Vagina (tissue), 2 donors: ENCODE results near the gene ISOC1. TPM values are rescaled to one million over a fixed set of nuclear protein-coding genes. Genes with fewer than 3 reads are reported as not detected.

Experiments
- DNase-seq, 2 donors: peaks; one replicate each; pipeline ENCODE4 v3.0.0-alpha.2; 2017; ENCODE audit errors: extremely low spot score in 2 of 2
- H3K27ac ChIP-seq: fragments of 200-600 bp; sonication (generic); one replicate; pipeline ENCODE4 v1.5.1; 2019
- H3K27me3 ChIP-seq: fragments of 200-600 bp; sonication (generic); one replicate; pipeline ENCODE4 v1.5.1; 2019
- H3K36me3 ChIP-seq, 2 donors: fragments of 200-600 bp; sonication (generic); one replicate each; pipeline ENCODE4 v1.5.1; 2017 to 2019
- H3K4me1 ChIP-seq: fragments of 200-600 bp; sonication (generic); one replicate; pipeline ENCODE4 v1.5.1; 2019
- H3K4me3 ChIP-seq, 2 donors: fragments of 200-600 bp; sonication (generic); 1 replicate in 1 of 2; 2 replicates in 1 of 2; pipeline ENCODE4 v1.5.1; 2016 to 2019
- H3K9me3 ChIP-seq: fragments of 200-600 bp; sonication (generic); one replicate; pipeline ENCODE4 v1.5.1; 2019
- POLR2A ChIP-seq, 2 donors: fragments of 450-650 bp; IDR thresholded peaks; one replicate each; pipeline ENCODE4 v1.6.1; 2017; ENCODE audit warnings: antibody characterized with exemption in 2 of 2, mild to moderate bottlenecking in 2 of 2, moderate library complexity in 2 of 2
- POLR2AphosphoS5 ChIP-seq, 2 donors: sonication (generic); formaldehyde crosslinking; IDR thresholded peaks; one replicate each; pipeline ENCODE4 v1.9.0; 2017; ENCODE audit warnings: antibody characterized with exemption in 2 of 2, mild to moderate bottlenecking in 2 of 2, low read depth in 1 of 2; ENCODE audit not compliant: insufficient read depth in 1 of 2
- intact Hi-C: fragments of 100-400 bp; cut with DNase I; formaldehyde crosslinking; loops from one replicate; pipeline ENCODE4 v1.15.1; 2023
- total RNA-seq: library from RNA; depleted of rRNA; stranded (reverse); fragments of >200 nt; gene quantifications from one replicate; pipeline ENCODE4 v1.2.3, GENCODE V29; 2016
- TF ChIP-seq, protein P1 (sequence below), 3 experiments: fragments of 450-650 bp in 2 of 3; fragments of 200-600 bp in 1 of 3; sonication (generic) in 1 of 3; IDR thresholded peaks; one replicate each; pipeline ENCODE4 v1.5.1; 2017 to 2019; ENCODE audit warnings: antibody characterized with exemption in 3 of 3, mild to moderate bottlenecking in 2 of 3, moderate library complexity in 2 of 3

Gene ISOC1
- total RNA-seq, 1 donor from 2014 or later, result 25.0 TPM

DNA sequence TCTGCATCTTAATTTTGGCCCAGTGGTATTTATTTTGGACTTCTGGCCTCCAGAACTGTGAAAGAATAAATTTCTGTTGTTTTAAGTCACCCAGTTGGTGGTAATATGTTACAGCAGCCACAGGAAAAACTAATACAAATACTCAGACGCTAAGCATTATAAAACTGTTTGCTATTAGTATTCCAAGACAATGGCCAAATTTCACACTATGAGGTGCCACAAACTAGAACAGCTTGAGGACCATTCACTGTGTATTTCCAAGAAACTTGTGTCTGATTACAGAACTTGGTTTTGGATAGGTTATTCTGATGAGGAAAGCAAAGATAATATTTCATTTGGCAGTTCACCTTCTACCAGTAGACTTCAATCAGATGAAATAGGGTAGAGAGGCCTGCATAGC is 16.3 kb upstream of the ISOC1 start:
- no peak for DNase-seq
- TF ChIP-seq POLR2AphosphoS5 (IDR thresholded peaks at IDR 0.05; ENCODE audit: insufficient read depth in 1 of 2, low read depth in 1 of 2) (no peak), POLR2A (IDR thresholded peaks at IDR 0.05) (no peak)
- TF ChIP-seq, protein P1, sequence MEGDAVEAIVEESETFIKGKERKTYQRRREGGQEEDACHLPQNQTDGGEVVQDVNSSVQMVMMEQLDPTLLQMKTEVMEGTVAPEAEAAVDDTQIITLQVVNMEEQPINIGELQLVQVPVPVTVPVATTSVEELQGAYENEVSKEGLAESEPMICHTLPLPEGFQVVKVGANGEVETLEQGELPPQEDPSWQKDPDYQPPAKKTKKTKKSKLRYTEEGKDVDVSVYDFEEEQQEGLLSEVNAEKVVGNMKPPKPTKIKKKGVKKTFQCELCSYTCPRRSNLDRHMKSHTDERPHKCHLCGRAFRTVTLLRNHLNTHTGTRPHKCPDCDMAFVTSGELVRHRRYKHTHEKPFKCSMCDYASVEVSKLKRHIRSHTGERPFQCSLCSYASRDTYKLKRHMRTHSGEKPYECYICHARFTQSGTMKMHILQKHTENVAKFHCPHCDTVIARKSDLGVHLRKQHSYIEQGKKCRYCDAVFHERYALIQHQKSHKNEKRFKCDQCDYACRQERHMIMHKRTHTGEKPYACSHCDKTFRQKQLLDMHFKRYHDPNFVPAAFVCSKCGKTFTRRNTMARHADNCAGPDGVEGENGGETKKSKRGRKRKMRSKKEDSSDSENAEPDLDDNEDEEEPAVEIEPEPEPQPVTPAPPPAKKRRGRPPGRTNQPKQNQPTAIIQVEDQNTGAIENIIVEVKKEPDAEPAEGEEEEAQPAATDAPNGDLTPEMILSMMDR (IDR thresholded peaks at IDR 0.05), result no peak
- Histone ChIP-seq H3K27me3 (no peaks in the 10 kb centered on the region), H3K36me3 (no peaks in the 10 kb centered on the region), H3K4me1 (no peaks in the 10 kb centered on the region), H3K9me3 (no peaks in the 10 kb centered on the region), H3K27ac (no peak overlapping the region), H3K4me3 (no peak overlapping the region)
- intact Hi-C loops, result no loop called here

GRCh38 chr5:129078660-129079059 is 15.9 kb upstream of the ISOC1 start:
- Histone ChIP-seq H3K4me3 (no peak overlapping the region), H3K9me3 (no peaks in the 10 kb centered on the region), H3K4me1 (no peaks in the 10 kb centered on the region), H3K27me3 (no peaks in the 10 kb centered on the region), H3K27ac (no peak overlapping the region), H3K36me3 (no peaks in the 10 kb centered on the region)
- intact Hi-C loops, result no loop called here
- DNase-seq, result no peak
- TF ChIP-seq POLR2AphosphoS5 (IDR thresholded peaks at IDR 0.05; ENCODE audit: insufficient read depth in 1 of 2, low read depth in 1 of 2) (no peak), POLR2A (IDR thresholded peaks at IDR 0.05) (no peak)
- TF ChIP-seq, protein P1 (IDR thresholded peaks at IDR 0.05), result no peak

GRCh38 chr5:129079496-129079895 is 15.1 kb upstream of the ISOC1 start:
- Histone ChIP-seq H3K36me3 (no peaks in the 10 kb centered on the region), H3K9me3 (no peaks in the 10 kb centered on the region), H3K4me3 (no peak overlapping the region), H3K27me3 (no peaks in the 10 kb centered on the region), H3K27ac (no peak overlapping the region), H3K4me1 (no peaks in the 10 kb centered on the region)
- TF ChIP-seq, protein P1 (IDR thresholded peaks at IDR 0.05), result no peak
- TF ChIP-seq POLR2AphosphoS5 (IDR thresholded peaks at IDR 0.05; ENCODE audit: insufficient read depth in 1 of 2, low read depth in 1 of 2), result no peak
- DNase-seq, result no peak
- intact Hi-C loops, result no loop called here

GRCh38 chr5:129080766-129081165 is 13.8 kb upstream of the ISOC1 start:
- Histone ChIP-seq H3K27me3 (no peaks in the 10 kb centered on the region), H3K4me1 (no peaks in the 10 kb centered on the region), H3K36me3 (no peaks in the 10 kb centered on the region), H3K9me3 (no peaks in the 10 kb centered on the region), H3K4me3 (no peak overlapping the region), H3K27ac (no peak overlapping the region)
- intact Hi-C loops, result no loop called here
- no peak for TF ChIP-seq POLR2A (IDR thresholded peaks at IDR 0.05)
- no peak for TF ChIP-seq POLR2AphosphoS5 (IDR thresholded peaks at IDR 0.05; ENCODE audit: insufficient read depth in 1 of 2, low read depth in 1 of 2)
- TF ChIP-seq, protein P1 (IDR thresholded peaks at IDR 0.05), result no peak
- no peak for DNase-seq

GRCh38 chr5:129082225-129083136 is 12.1 kb upstream of the ISOC1 start:
- no peaks in the 10 kb centered on the region for H3K27me3 ChIP-seq
- no peaks in the 10 kb centered on the region for H3K36me3 ChIP-seq
- intact Hi-C loops, result no loop called here
- no peak overlapping the region for H3K27ac ChIP-seq
- H3K4me1 ChIP-seq, result no peaks in the 10 kb centered on the region
- DNase-seq, result no peak
- no peak overlapping the region for H3K4me3 ChIP-seq
- no peaks in the 10 kb centered on the region for H3K9me3 ChIP-seq
- no peak for TF ChIP-seq POLR2AphosphoS5 (IDR thresholded peaks at IDR 0.05; ENCODE audit: insufficient read depth in 1 of 2, low read depth in 1 of 2)
- TF ChIP-seq POLR2A (IDR thresholded peaks at IDR 0.05), result no peak
- TF ChIP-seq, protein P1 (IDR thresholded peaks at IDR 0.05), result no peak
